HT1080 (cell line): ENCODE results near the gene TAAR1. TPM values are rescaled to one million over a fixed set of nuclear protein-coding genes. Genes with fewer than 3 reads are reported as not detected.
A peak's percentile ranks its signal among the peaks of the same experiment; 100 is the strongest.
"Not testable (repeated sequence)": the region's sequence is repeated elsewhere in the genome, so short reads cannot be mapped to it uniquely, and the experiment has no call there.

Experiments used
- DNase-seq: peaks from one replicate; pipeline ENCODE4 v3.0.0-alpha.2; 2015; ENCODE audit warnings: low read depth
- polyA plus RNA-seq, 2 experiments: library from polyadenylated mRNA; depleted of rRNA; stranded (reverse); fragments of >200 nt; gene quantifications; 2 replicates each; pipeline ENCODE4 v1.2.3, GENCODE V29; 2015
- total RNA-seq: library from RNA; depleted of rRNA; stranded (reverse); fragments of >200 nt; shearing (Covaris generic); gene quantifications from 2 replicates; pipeline ENCODE4 v1.2.3, GENCODE V29; 2014; rRNA removed

TAAR1 gene
- not detected in 2 replicates for total RNA-seq
- polyA plus RNA-seq (2015; cell fraction: cytosol; rRNA removed) = not detected in 2 replicates
- polyA plus RNA-seq (2015; cell fraction: nucleus; rRNA removed) = not detected in 2 replicates

DNA sequence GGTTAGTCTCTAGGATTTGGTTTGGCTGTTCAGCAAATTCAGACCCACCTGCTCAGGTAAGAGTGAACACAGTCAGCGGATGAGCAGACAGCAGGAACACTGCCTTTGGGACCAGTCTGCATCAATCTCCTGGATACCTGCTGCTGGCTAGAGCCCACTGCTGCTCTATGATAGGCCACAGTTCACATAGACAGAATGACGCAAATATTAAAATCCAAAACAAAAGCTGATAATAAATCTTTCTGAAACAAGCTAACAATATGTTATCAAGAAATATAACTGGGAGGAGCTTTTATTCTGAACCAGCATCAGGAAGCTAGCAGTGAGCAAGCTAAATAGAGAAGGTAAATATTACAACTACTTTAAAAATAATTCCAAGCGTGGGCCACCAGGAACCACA is at the start of gene TAAR1:
Gene TAAR1, minus strand, starts transcription at position 101 of the 400 bp plus-strand sequence. CDS start 13,179 bp downstream, outside the sequence.
- DNase-seq = no peak

DNA sequence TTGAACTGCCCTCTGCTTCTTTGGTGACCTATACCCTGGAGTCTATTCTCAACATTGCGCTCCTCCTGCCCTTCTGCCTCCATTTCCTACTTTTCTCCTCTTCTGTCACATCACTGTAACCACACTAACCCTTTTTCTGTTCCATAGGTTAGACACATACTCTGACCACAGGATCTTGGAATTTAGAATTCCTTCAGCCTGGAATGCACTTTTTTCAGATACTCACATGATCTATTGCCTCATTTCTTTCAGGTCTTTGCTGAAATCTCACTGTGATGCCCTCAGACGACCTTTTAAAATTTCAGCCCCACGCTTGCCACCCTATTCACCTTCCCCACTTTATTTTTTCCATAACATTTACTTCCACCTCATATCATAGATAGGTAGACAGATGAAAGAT is 49.8 kb upstream of the TAAR1 start:
- peak; percentile 4 for DNase-seq

GRCh38 chr6:132708002-132708401 is 49.0 kb upstream of the TAAR1 start:
- DNase-seq = no peak

DNA sequence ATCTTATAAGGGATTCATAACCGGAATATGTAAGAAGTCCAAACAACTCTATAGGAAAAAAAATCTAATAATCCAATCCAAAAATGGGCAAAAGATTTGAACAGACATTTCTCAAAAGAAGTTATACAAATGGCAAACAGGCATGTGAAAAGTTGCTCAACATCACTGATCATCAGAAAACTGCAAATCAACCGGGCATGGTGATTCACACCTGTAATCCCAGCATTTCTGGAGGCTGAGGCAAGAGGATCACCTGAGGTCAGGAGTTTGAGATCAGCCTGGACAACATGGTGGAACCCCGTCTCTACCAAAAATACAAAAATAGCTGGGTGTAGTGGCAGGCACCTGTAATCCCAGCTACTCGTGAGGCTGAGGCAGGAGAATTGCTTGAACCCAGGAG is 47.8 kb upstream of the TAAR1 start:
- DNase-seq = not testable (repeated sequence)

- DNase-seq = no peak
Observed at GRCh38 chr6:132703936-132704335, 45.0 kb upstream of the TAAR1 start.

DNA sequence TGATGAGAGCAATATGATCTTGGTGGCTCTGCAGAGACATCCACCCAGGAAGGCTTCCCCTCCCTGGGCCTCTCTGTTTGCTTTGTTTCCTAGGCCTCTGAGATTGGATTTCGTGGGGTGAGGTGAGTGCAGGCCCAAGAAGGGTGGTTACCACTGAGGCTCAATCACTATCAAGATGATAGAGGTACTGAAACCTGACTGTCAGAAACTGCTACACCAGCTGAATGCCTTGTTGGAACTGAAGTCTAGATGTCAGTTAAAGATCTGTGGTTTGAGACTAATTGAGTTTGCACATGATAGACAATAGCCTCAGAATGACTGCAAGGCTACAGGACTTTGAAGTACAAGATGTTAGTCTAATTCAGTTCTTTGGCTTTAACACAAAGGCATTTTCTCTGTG is 39.6 kb upstream of the TAAR1 start:
- no peak for DNase-seq

DNA sequence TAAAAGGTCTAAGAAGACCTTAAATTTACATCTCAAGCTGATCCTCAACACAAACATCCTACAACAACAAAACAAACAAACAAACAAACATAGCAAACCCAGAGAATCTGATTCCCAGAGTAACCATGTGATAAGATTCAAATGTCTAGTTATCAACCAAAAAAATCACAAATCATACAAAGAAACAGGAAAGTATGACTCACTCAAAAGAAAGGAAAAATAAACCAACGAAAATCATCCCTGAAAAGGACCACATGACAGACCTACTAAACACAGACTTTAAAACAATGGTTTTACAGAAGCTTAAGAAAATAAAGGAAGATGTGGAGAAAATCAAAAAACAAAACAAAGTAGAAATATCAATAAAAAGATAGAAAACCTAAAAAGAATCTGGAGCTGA is 36.8 kb upstream of the TAAR1 start:
- peak; percentile 21 for DNase-seq

DNA sequence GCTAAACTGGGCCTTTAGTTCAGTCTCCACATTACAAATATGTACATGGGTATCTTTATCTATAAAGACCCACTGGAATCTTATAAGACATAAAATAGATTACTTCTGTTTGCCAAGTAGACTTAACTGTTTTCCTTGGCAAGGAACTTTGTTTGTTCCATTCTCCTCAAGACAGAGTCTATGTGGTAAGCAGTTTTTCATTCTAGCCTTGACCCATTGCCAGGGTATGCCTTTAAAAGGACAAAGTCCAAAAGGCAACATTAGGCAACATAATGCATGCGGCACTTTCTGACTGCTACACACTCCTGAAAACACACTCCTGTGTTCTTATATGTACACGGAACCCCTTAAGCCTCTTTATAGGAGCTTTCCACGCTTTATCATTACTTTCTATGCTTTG is 34.5 kb upstream of the TAAR1 start:
- DNase-seq = no peak

DNA sequence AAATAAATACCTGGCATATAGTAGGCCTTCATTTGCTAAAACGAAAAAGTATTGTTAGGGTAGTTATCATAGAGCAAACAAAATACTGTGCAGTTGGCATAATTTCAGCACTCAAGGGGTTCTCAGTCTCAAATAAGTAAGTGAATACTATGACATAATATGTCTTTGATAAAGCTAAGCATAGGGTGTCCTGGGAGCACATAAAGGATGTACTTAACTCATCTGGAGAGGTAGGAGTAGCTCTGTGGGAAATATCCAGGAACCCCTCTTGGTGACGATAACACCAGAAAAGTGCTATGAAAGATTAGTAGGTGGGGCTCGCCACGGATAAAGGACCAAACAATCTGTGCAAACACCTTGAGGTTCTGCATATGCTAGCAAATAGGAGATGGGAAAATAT is 31.7 kb upstream of the TAAR1 start:
- DNase-seq = no peak

GRCh38 chr6:132687306-132687705 is 28.3 kb upstream of the TAAR1 start:
- DNase-seq = peak; percentile 75

- DNase-seq = no peak
Observed at GRCh38 chr6:132686531-132686930, 27.5 kb upstream of the TAAR1 start.

DNA sequence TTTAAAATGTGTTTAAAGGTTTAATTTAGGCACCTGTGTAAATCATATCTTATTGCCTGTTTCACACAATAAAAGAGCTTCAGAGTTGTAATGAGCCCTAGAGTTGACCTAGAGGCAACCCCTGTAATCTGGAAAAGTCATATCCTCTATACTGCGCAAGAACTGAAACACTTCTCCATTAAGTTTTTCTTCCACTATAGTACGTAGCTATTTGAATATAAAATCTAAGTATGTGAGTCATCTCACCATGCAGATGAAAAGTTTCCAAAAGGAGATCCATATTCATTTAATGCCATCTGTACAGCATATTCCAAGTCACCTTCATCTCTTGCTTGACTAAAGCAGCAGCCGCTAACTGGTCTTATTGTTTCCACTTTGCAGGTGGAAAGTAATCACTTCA is 26.0 kb upstream of the TAAR1 start:
- DNase-seq = no peak

GRCh38 chr6:132684272-132684671 is 25.3 kb upstream of the TAAR1 start:
- DNase-seq = no peak

DNA sequence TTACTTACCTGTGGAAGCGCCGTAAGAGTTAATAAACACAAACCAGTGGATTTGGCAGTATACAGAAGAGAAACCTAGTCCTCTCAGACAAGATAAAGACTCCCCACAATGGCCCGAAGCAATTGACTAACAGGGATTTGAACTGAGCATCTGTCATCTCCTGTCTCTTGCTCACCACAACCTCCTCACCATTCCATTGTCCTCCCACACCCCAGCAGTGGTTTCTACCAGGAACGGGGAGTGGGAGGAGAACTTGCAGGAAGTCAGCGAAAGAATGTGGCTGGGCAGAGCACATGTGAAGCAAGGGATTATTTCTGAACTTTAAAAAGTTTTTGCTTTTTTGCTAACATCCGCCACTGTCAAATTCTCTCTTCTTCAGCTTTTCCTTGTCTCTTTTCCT is 24.6 kb upstream of the TAAR1 start:
- DNase-seq = peak; percentile 33

GRCh38 chr6:132679094-132679493 is 20.1 kb upstream of the TAAR1 start:
- not testable (repeated sequence) for DNase-seq

DNA sequence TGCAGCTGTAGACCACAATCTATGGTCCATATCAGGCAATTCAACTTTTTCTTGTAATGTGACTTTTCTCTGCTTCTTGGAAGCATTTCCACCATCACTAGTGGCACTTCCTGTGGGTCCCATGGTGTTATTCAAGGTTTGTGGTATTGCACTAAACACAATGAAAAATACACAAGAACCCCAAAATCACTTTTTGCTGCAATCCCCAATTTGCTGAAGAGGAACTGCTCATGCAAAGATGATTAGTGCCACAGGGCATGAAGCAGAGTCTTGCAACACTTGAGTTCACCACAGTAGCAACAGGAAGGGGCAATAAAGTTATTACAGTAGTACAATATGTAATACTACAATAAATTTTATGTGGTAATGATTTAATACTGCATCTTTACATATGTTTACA is 16.8 kb upstream of the TAAR1 start:
- DNase-seq = no peak

- no peak for DNase-seq
Observed at GRCh38 chr6:132675002-132675401, 16.0 kb upstream of the TAAR1 start.

GRCh38 chr6:132673376-132674094 is 14.6 kb upstream of the TAAR1 start:
- peak; percentile 46 for DNase-seq

GRCh38 chr6:132671295-132671694 is 12.3 kb upstream of the TAAR1 start:
- no peak for DNase-seq

GRCh38 chr6:132669690-132670291 is 10.8 kb upstream of the TAAR1 start:
- peak; percentile 40 for DNase-seq

- no peak for DNase-seq
Observed at GRCh38 chr6:132666118-132666517, 7.1 kb upstream of the TAAR1 start.

- no peak for DNase-seq
Observed at GRCh38 chr6:132664309-132665034, 5.5 kb upstream of the TAAR1 start.
